GM23248 (cell line): ENCODE measurements around the gene HGD. TPM values are rescaled to one million over a fixed set of nuclear protein-coding genes. Genes with fewer than 3 reads are reported as not detected.

Source experiments
- DNase-seq: peaks from one replicate; pipeline ENCODE4 v3.0.0-alpha.2; 2015
- H2AFZ ChIP-seq: fragments of 200-600 bp; sonication (generic); 2 replicates; pipeline ENCODE4 v1.6.1; 2016; ENCODE audit warnings: antibody characterized with exemption
- H3F3A ChIP-seq: fragments of 200-600 bp; sonication (generic); 2 replicates; pipeline ENCODE4 v1.6.1; 2016; ENCODE audit warnings: mild to moderate bottlenecking, antibody characterized with exemption, mixed run types; ENCODE audit not compliant: insufficient read depth
- H3K27ac ChIP-seq: fragments of 200-600 bp; sonication (generic); 2 replicates; pipeline ENCODE4 v1.5.1; 2016; ENCODE audit warnings: mild to moderate bottlenecking
- H3K27me3 ChIP-seq: fragments of 200-600 bp; sonication (generic); replicated peaks from 2 replicates; pipeline ENCODE4 v1.6.1; 2016; ENCODE audit warnings: mild to moderate bottlenecking; ENCODE audit not compliant: insufficient read depth
- H3K36me3 ChIP-seq: fragments of 200-600 bp; sonication (generic); 2 replicates; pipeline ENCODE4 v1.6.1; 2016; ENCODE audit warnings: low read depth, mild to moderate bottlenecking
- H3K4me1 ChIP-seq: fragments of 200-600 bp; sonication (generic); 2 replicates; pipeline ENCODE4 v1.6.1; 2016; ENCODE audit warnings: mild to moderate bottlenecking; ENCODE audit not compliant: insufficient read depth
- H3K4me2 ChIP-seq: fragments of 200-600 bp; sonication (generic); one replicate; pipeline ENCODE4 v1.6.1; 2016; ENCODE audit warnings: mild to moderate bottlenecking; ENCODE audit not compliant: unreplicated experiment
- H3K4me3 ChIP-seq: fragments of 200-600 bp; sonication (generic); 2 replicates; pipeline ENCODE4 v1.5.1; 2016; ENCODE audit warnings: mild to moderate bottlenecking
- H3K79me2 ChIP-seq: fragments of 200-600 bp; sonication (generic); 2 replicates; pipeline ENCODE4 v1.6.1; 2016; ENCODE audit warnings: mild to moderate bottlenecking; ENCODE audit not compliant: insufficient read depth
- H3K9ac ChIP-seq: fragments of 200-600 bp; sonication (generic); 2 replicates; pipeline ENCODE4 v1.6.1; 2016; ENCODE audit warnings: mild to moderate bottlenecking
- H3K9me2 ChIP-seq: fragments of 200-600 bp; sonication (generic); 2 replicates; pipeline ENCODE4 v1.6.1; 2016; ENCODE audit warnings: mixed run types, mild to moderate bottlenecking, moderate library complexity; ENCODE audit not compliant: insufficient read depth
- H3K9me3 ChIP-seq: fragments of 200-600 bp; sonication (generic); one replicate; pipeline ENCODE4 v1.6.1; 2017; ENCODE audit warnings: low read depth
- H4K20me1 ChIP-seq: fragments of 200-600 bp; sonication (generic); 2 replicates; pipeline ENCODE4 v1.6.0; 2016; ENCODE audit not compliant: insufficient read depth
- EZH2 ChIP-seq: fragments of 200-600 bp; sonication (generic); IDR thresholded peaks from 2 replicates; pipeline ENCODE4 v1.6.1; 2018; ENCODE audit warnings: antibody characterized with exemption, mild to moderate bottlenecking; ENCODE audit not compliant: insufficient read depth, poor library complexity, severe bottlenecking
- EZH2phosphoT487 ChIP-seq: fragments of 200-600 bp; sonication (generic); IDR thresholded peaks from 2 replicates; pipeline ENCODE4 v1.6.1; 2018; ENCODE audit warnings: antibody characterized with exemption, moderate library complexity, mild to moderate bottlenecking, low read depth; ENCODE audit not compliant: insufficient read depth
- WGBS, 2 experiments: methylation state at CpG; one replicate each; pipeline ENCODE4 v1.1.6; 2015 to 2017; ENCODE audit warnings: low lambda C conversion rate in 2 of 2, low coverage in 1 of 2; ENCODE audit errors: missing lambda C conversion rate in 2 of 2; 5-methylcytosine and 5-hydroxymethylcytosine counted together
- in situ Hi-C: fragments of 300-500 bp; cut with MboI; formaldehyde crosslinking; loops from 2 replicates; pipeline ENCODE4 v1.15.0; 2020
- polyA plus RNA-seq: library from polyadenylated mRNA; unstranded; fragments of >200 nt; fragmentation: Nextera tagmentation; extraction: Ambion mirVana; gene quantifications from 2 replicates; pipeline ENCODE4 v1.2.1, GENCODE V29; 2016
- total RNA-seq: library from RNA; depleted of rRNA; stranded (reverse); fragments of >200 nt; shearing (Covaris generic); gene quantifications from 2 replicates; pipeline ENCODE4 v1.2.3, GENCODE V29; 2014

The HGD gene
- total and polyA plus RNA-seq, 2 experiments from 2014 or later: not detected

- no peak overlapping the region for H3K4me2 ChIP-seq
- H3K27ac ChIP-seq: no peak overlapping the region
- H3F3A ChIP-seq: peaks cover 27% of the 10 kb centered on the region
- DNase-seq: no peak
- no peak overlapping the region for H3K9ac ChIP-seq
- 68 to 85% methylated on average over 2 of the region's 2 CpGs for WGBS, 2 experiments
- H3K27me3 ChIP-seq: no peaks in the 10 kb centered on the region
- H3K9me3 ChIP-seq: no peaks in the 10 kb centered on the region
- no peak overlapping the region for H2AFZ ChIP-seq
- H3K79me2 ChIP-seq: peaks cover 12% of the 10 kb centered on the region
- no peaks in the 10 kb centered on the region for H4K20me1 ChIP-seq
- in situ Hi-C loops: no loop called here
- TF ChIP-seq EZH2phosphoT487 (no peak), EZH2 (no peak)
- H3K4me3 ChIP-seq: no peak overlapping the region
- H3K9me2 ChIP-seq: no peaks in the 10 kb centered on the region
- no peaks in the 10 kb centered on the region for H3K4me1 ChIP-seq
- H3K36me3 ChIP-seq: peaks cover 21% of the 10 kb centered on the region
Observed at GRCh38 chr3:120602682-120603081, 79.4 kb downstream of the HGD start.

GRCh38 chr3:120601554-120601953 lies 80.5 kb downstream of the HGD start:
- Histone ChIP-seq H3F3A (peaks cover 27% of the 10 kb centered on the region), H2AFZ (no peak overlapping the region), H3K36me3 (peaks cover 21% of the 10 kb centered on the region), H3K9me3 (no peaks in the 10 kb centered on the region), H3K27ac (no peak overlapping the region), H3K79me2 (peaks cover 24% of the 10 kb centered on the region), H4K20me1 (no peaks in the 10 kb centered on the region), H3K4me3 (no peak overlapping the region), H3K4me1 (no peaks in the 10 kb centered on the region), H3K4me2 (no peak overlapping the region), H3K9me2 (no peaks in the 10 kb centered on the region), H3K27me3 (no peaks in the 10 kb centered on the region), H3K9ac (no peak overlapping the region)
- in situ Hi-C loops: no loop called here
- 71% methylated on average over 4 of the region's 4 CpGs for WGBS, 2 experiments
- TF ChIP-seq EZH2: no peak
- TF ChIP-seq EZH2phosphoT487: no peak
- DNase-seq: no peak

- WGBS, 2 experiments: 68 to 71% methylated on average over 3 of the region's 3 CpGs
- Histone ChIP-seq H2AFZ (no peak overlapping the region), H3K4me3 (no peak overlapping the region), H3K27me3 (no peaks in the 10 kb centered on the region), H4K20me1 (no peaks in the 10 kb centered on the region), H3F3A (peaks cover 27% of the 10 kb centered on the region), H3K4me2 (no peak overlapping the region), H3K9me3 (no peaks in the 10 kb centered on the region), H3K79me2 (peaks cover 27% of the 10 kb centered on the region), H3K27ac (no peak overlapping the region), H3K4me1 (no peaks in the 10 kb centered on the region), H3K36me3 (peaks cover 21% of the 10 kb centered on the region), H3K9ac (no peak overlapping the region), H3K9me2 (no peaks in the 10 kb centered on the region)
- no peak for TF ChIP-seq EZH2
- no peak for TF ChIP-seq EZH2phosphoT487
- DNase-seq: no peak
- in situ Hi-C loops: loop anchor here (10.0 kb wide), 1 partner anchor 196 kb away; no protein-coding TSS in a partner anchor
Observed at GRCh38 chr3:120599211-120599610, 82.8 kb downstream of the HGD start.

GRCh38 chr3:120597445-120598049 lies 84.5 kb downstream of the HGD start:
- Histone ChIP-seq H3K9ac (peak overlapping the region; percentile 95; the same call in 1 of the 2 replicates), H2AFZ (no peak overlapping the region), H3K9me2 (no peaks in the 10 kb centered on the region), H3K4me2 (peak overlapping the region; percentile 96), H3K27me3 (no peaks in the 10 kb centered on the region), H3K4me1 (no peaks in the 10 kb centered on the region), H3K36me3 (peaks cover 20% of the 10 kb centered on the region), H3K4me3 (peak overlapping the region; percentile 87), H3F3A (peaks cover 27% of the 10 kb centered on the region; the same call in 1 of the 2 replicates), H3K27ac (no peak overlapping the region), H3K79me2 (peaks cover 27% of the 10 kb centered on the region), H4K20me1 (no peaks in the 10 kb centered on the region), H3K9me3 (no peaks in the 10 kb centered on the region)
- TF ChIP-seq EZH2phosphoT487 (no peak), EZH2 (no peak)
- 0 to 3% methylated on average over 1 of the region's 1 CpG for WGBS, 2 experiments
- no peak for DNase-seq
- in situ Hi-C loops: loop anchor here (10.0 kb wide), 1 partner anchor 197 kb away; no protein-coding TSS in a partner anchor

DNA sequence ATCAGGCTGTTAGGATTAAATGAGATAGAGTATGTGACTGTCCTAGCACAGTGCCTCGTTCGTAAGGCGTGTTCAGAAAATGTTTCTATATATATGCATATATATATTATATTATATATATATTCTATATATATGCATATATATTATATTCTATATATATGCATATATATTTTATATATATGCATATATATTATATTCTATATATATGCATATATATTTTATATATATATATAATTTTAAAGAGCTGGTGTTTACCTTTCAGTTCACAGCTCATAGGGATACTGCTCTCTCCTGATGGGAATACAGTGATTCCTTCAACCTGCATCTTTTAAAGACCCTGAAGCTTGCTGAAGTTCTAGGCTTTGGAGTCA lies 85.2 kb downstream of the HGD start:
- Histone ChIP-seq H3K4me3 (peak overlapping the region; percentile 87), H4K20me1 (no peaks in the 10 kb centered on the region), H3K4me1 (no peaks in the 10 kb centered on the region), H3K9me2 (no peaks in the 10 kb centered on the region), H3K36me3 (peaks cover 13% of the 10 kb centered on the region; the same call in 1 of the 2 replicates), H3F3A (peaks cover 23% of the 10 kb centered on the region; the same call in 1 of the 2 replicates), H3K4me2 (peak overlapping the region; percentile 96), H3K9ac (peak overlapping the region; percentile 95), H3K9me3 (no peaks in the 10 kb centered on the region), H2AFZ (peak overlapping the region; percentile 96), H3K79me2 (peaks cover 27% of the 10 kb centered on the region), H3K27ac (peak overlapping the region; percentile 76; the same call in 1 of the 2 replicates), H3K27me3 (no peaks in the 10 kb centered on the region)
- 4 to 11% methylated on average over 3 of the region's 3 CpGs for WGBS, 2 experiments
- TF ChIP-seq EZH2phosphoT487 (no peak), EZH2 (no peak)
- no peak for DNase-seq
- in situ Hi-C loops: loop anchor here (10.0 kb wide), 1 partner anchor 198 kb away; no protein-coding TSS in a partner anchor
